GM12864 (cell line): ENCODE measurements around the gene MRPL36.
A peak's percentile ranks its signal among the peaks of the same experiment; 100 is the strongest.

Experiments
- DNase-seq: peaks from one replicate; pipeline ENCODE4 v3.0.0-alpha.2; 2011; ENCODE audit warnings: low read depth
- H3K4me3 ChIP-seq: 2 replicates; pipeline ENCODE4 v1.5.1; 2011; ENCODE audit warnings: mild to moderate bottlenecking, low read depth, low read length, control low read depth
- TF ChIP-seq, protein P1 (sequence below): IDR thresholded peaks from 2 replicates; pipeline ENCODE4 v1.5.1; 2011; ENCODE audit warnings: low read depth, mild to moderate bottlenecking, moderate library complexity, low read length, control low read depth, inconsistent platforms; ENCODE audit errors: missing control alignments

The MRPL36 gene

GRCh38 chr5:1785062-1785461 is 14.6 kb downstream of the MRPL36 start:
- no peak overlapping the region for H3K4me3 ChIP-seq
- DNase-seq = no peak
- TF ChIP-seq, protein P1, sequence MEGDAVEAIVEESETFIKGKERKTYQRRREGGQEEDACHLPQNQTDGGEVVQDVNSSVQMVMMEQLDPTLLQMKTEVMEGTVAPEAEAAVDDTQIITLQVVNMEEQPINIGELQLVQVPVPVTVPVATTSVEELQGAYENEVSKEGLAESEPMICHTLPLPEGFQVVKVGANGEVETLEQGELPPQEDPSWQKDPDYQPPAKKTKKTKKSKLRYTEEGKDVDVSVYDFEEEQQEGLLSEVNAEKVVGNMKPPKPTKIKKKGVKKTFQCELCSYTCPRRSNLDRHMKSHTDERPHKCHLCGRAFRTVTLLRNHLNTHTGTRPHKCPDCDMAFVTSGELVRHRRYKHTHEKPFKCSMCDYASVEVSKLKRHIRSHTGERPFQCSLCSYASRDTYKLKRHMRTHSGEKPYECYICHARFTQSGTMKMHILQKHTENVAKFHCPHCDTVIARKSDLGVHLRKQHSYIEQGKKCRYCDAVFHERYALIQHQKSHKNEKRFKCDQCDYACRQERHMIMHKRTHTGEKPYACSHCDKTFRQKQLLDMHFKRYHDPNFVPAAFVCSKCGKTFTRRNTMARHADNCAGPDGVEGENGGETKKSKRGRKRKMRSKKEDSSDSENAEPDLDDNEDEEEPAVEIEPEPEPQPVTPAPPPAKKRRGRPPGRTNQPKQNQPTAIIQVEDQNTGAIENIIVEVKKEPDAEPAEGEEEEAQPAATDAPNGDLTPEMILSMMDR = no peak

DNA sequence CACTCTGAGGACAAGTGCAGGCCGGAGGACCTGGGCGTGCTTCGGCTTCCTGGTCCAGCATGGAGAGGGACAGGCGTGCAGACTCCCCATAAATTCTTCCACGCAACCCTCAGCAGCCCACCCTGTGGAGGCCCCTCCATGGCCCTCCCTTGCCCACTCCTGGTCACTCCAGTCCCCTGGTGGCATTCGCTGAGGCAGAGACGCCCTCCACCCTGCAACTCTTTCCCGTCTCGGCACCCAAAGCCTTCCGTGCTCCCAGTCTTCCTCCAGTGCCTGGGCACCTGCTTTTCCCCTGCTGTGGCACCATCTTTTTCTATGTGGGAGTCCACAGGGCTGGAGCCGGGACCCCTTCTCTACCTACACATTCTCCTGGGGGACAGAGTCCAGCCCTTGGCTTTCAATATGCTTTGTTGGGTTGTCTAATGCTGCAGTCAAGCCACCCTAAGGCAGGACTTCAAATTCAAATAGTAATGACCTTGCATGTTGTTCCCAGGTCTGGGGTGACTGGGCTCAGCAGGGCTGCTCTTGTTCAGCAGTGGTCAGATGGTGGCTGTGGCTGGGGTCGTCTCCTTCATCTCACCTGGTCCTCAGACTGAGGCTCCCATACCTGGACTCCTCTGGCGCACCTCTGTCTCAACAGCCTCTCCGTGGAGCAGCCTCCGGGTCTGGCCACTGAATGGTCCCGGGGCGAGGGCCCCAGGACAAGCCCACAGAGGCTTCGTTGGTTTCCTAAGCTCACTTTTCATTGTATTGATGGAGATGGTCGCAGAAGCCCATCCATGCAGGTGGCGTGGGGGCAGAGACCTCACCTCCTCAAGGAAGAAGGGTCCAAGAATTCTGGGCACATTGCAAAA is 15.2 kb downstream of the MRPL36 start:
- TF ChIP-seq, protein P1 = no peak
- DNase-seq = no peak
- H3K4me3 ChIP-seq = no peak overlapping the region

DNA sequence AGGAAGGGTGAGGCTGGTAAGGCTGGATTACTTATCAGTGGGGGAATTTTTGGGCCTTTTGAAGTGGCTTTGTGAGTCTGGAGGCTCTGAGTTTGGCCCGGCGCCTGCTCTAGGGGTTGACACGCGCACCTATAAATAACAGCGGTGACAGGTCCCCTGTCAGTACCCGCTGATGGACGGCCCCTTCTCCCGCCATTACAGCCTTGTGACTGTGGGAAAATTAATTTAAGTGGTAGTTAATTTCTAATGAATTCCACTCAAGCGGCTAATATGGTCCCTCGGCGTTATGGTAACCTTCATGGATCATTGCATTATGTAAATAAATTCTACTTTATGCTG is 16.5 kb downstream of the MRPL36 start:
- no peak for DNase-seq
- TF ChIP-seq, protein P1 = no peak
- H3K4me3 ChIP-seq = no peak overlapping the region

GRCh38 chr5:1782385-1783215 is 17.0 kb downstream of the MRPL36 start:
- DNase-seq = no peak
- H3K4me3 ChIP-seq = no peak overlapping the region; the same call in 1 of the 2 replicates
- TF ChIP-seq, protein P1 = no peak

DNA sequence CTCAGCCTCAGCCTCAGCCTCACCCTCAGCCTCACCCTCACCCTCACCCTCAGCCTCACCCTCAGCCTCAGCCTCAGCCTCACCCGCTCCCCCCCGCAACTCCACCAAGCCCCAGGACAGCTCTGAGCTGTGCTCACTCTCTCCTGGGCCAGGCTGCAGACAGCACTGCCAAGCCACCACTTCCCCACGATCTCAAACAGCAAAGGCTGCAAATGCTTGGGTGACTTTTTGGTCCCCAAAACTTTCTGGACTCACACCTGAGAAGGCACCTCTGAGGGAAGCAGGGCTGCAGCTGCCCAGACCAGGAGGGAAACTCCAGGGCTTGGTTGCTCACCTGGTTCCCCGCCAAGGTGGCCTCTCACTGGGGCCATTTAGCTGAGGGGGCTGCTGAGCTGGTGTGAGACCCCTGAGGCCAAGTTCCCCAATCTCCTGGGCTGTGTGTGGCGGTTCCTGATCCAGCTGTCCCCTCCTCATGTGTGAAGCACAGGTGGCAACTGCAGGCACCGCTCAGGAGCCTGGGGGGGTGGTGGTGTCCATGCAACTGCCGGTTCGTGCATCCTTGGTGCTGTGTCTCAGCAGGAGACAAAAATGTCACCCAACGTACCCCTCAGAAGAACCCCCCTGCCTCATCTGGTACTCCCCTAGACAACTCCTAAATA is 17.8 kb downstream of the MRPL36 start:
- TF ChIP-seq, protein P1 = no peak
- peak overlapping the region; percentile 7 for H3K4me3 ChIP-seq
- no peak for DNase-seq

DNA sequence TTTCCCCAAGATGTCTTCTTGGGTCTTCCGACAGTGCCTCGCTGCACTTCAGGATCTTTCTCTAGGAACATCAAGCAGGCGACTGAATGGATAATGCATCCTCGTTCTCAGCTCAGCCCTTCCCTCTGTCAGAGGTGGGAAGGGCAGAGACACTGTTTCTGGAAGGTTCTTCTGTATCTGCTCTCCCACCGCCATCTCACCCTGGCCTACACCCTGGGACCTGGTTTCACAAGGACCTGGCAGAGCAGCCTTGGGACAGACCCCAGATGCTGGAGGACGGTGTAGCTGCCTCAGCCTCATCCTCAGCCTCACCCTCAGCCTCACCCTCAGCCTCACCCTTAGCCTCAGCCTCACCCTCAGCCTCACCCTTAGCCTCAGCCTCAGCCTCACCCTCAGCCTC is 18.5 kb downstream of the MRPL36 start:
- no peak for DNase-seq
- H3K4me3 ChIP-seq = no peak overlapping the region
- TF ChIP-seq, protein P1 = no peak
